Right lobe of liver (tissue), 6 donors: ENCODE results near the gene STC2. TPM values are rescaled to one million over a fixed set of nuclear protein-coding genes. Genes with fewer than 3 reads are reported as not detected.

Source experiments
- ATAC-seq, 4 donors: fragments of 200-7000 bp; cut with Tn5 transposase; one replicate each; pipeline ENCODE4 v1.9.1; 2020; ENCODE audit warnings: mild to moderate bottlenecking in 4 of 4, moderate library complexity in 4 of 4
- DNase-seq, 3 donors: peaks; one replicate each; pipeline ENCODE4 v3.0.0-alpha.2; 2020
- H3K27ac ChIP-seq, 3 donors: fragments of 200-600 bp; one replicate each; pipeline ENCODE4 v1.8.0; 2022
- H3K27me3 ChIP-seq, 2 donors: fragments of 200-600 bp; one replicate each; pipeline ENCODE4 v1.8.0; 2022
- H3K36me3 ChIP-seq, 4 donors: fragments of 200-600 bp; sonication (generic) in 1 of 4; one replicate each; pipeline versions ENCODE4 v1.5.1 to v1.8.0; 2017 to 2022; ENCODE audit warnings: control low read depth in 1 of 4
- H3K4me1 ChIP-seq, 4 donors: fragments of 200-600 bp; sonication (generic) in 1 of 4; one replicate each; pipeline versions ENCODE4 v1.5.1 to v1.8.0; 2017 to 2022; ENCODE audit warnings: control low read depth in 1 of 4
- H3K4me3 ChIP-seq, 3 donors: fragments of 200-600 bp; one replicate each; pipeline ENCODE4 v1.8.0; 2022
- H3K9me3 ChIP-seq, 4 donors: fragments of 200-600 bp; sonication (generic) in 1 of 4; one replicate each; pipeline versions ENCODE4 v1.5.1 to v1.8.0; 2017 to 2022; ENCODE audit warnings: control low read depth in 1 of 4
- CTCF ChIP-seq, 4 donors: fragments of 200-600 bp in 3 of 4; fragments of 450-650 bp in 1 of 4; IDR thresholded peaks; one replicate each; pipeline versions ENCODE4 v1.5.1 to v1.8.0; 2016 to 2022; ENCODE audit warnings: antibody characterized with exemption in 4 of 4, mild to moderate bottlenecking in 2 of 4
- POLR2A ChIP-seq: fragments of 450-650 bp; IDR thresholded peaks from one replicate; pipeline ENCODE4 v1.6.1; 2017; ENCODE audit warnings: antibody characterized with exemption, mild to moderate bottlenecking
- WGBS: methylation state at CpG from one replicate; pipeline ENCODE4 v1.1.6; 2018; ENCODE audit warnings: low coverage, low lambda C conversion rate; ENCODE audit not compliant: insufficient coverage; ENCODE audit errors: missing lambda C conversion rate; 5-methylcytosine and 5-hydroxymethylcytosine counted together
- intact Hi-C, 2 donors: fragments of 100-400 bp; cut with DNase I; formaldehyde crosslinking; loops; one replicate each; pipeline versions ENCODE4 v1.11.2 to v1.14.1; 2022
- total RNA-seq, 6 experiments: library from RNA; depleted of rRNA in 2 of 6; stranded (reverse); fragments of >200 nt in 2 of 6; fragmentation: NEBNext Ultra II Directional in 3 of 6; extraction: Animal tissue kit (Norgen Biotek cat#: 25700) in 3 of 6; gene quantifications; one replicate each; pipeline versions ENCODE4 v1.1.0 to v1.2.4, GENCODE V29; 2016 to 2023
- donor health status: DM: no; HTN: yes; CAD: no.
- donor health status: DM: no; HTN: no; CAD: no.
- donor health status: DM: no; HTN: no; CAD: no.
- donor health status: DM: no; HTN: yes; CAD: no.
- donor health status: DM: no; HTN: yes; CAD: no.

STC2 gene
- total RNA-seq, 6 experiments from 2014 or later: 0.20 to 18.8 (median 3.4) TPM; not detected in 2

DNA sequence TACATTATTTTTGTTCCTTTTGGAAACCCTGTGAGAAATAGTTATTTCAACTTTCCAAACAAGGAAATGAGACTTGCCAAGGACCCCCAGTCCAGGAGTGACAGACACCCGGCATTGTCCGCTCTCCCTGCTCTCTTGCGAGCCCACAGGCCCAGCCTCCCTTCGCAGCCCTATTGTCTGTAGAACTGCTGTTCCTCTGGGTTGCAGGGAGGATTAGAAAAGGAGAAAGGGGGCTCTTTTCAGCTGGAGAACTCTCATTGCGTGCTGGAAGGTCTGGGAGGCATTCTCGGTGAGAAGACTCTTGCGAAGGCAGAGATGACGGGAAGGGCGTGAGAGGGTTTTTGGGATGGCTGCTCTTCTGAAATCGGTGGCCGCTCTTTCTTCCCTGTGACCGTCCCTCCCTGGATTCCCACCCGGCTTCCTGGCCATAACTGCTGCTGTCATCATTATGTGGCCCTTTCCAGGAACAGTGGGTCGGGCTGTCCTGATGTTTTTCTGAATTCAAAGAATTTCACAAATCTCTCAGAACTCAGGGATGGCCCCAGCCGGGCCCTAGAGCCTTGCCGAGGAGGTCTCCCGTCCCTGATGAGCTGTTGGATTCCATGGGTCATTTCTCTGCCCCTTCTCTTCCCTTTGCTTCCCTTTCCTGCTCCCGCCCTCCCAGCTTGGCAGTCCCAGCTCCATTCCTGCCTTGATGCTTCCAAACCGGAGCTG is 29.8 kb downstream of the STC2 start:
- TF ChIP-seq CTCF (IDR thresholded peaks at IDR 0.05) (no peak), POLR2A (no peak)
- H3K36me3 ChIP-seq: no peaks in the 10 kb centered on the region
- ATAC-seq (no peak), DNase-seq (no peak)
- no peaks in the 10 kb centered on the region for H3K4me1 ChIP-seq
- H3K27me3 ChIP-seq: no peaks in the 10 kb centered on the region
- no peak overlapping the region for H3K27ac ChIP-seq
- no peak overlapping the region for H3K4me3 ChIP-seq
- intact Hi-C loops: loop anchor here (5.0 to 10.0 kb wide), 3 partner anchors 34 to 279 kb away; no protein-coding TSS in a partner anchor
- no peaks in the 10 kb centered on the region for H3K9me3 ChIP-seq
- 59% methylated on average over 15 of the region's 19 CpGs for WGBS

GRCh38 chr5:173297813-173298212 is 30.4 kb downstream of the STC2 start:
- H3K4me3 ChIP-seq: no peak overlapping the region
- no peaks in the 10 kb centered on the region for H3K27me3 ChIP-seq
- no peak overlapping the region for H3K27ac ChIP-seq
- intact Hi-C loops: loop anchor here (5.0 to 10.0 kb wide), 3 partner anchors 34 to 279 kb away; no protein-coding TSS in a partner anchor
- H3K36me3 ChIP-seq: no peaks in the 10 kb centered on the region
- 69% methylated on average over 4 of the region's 8 CpGs for WGBS
- DNase-seq (no peak), ATAC-seq (no peak)
- H3K9me3 ChIP-seq: no peaks in the 10 kb centered on the region
- TF ChIP-seq POLR2A: no peak
- no peak for TF ChIP-seq CTCF (IDR thresholded peaks at IDR 0.05)
- H3K4me1 ChIP-seq: no peaks in the 10 kb centered on the region

DNA sequence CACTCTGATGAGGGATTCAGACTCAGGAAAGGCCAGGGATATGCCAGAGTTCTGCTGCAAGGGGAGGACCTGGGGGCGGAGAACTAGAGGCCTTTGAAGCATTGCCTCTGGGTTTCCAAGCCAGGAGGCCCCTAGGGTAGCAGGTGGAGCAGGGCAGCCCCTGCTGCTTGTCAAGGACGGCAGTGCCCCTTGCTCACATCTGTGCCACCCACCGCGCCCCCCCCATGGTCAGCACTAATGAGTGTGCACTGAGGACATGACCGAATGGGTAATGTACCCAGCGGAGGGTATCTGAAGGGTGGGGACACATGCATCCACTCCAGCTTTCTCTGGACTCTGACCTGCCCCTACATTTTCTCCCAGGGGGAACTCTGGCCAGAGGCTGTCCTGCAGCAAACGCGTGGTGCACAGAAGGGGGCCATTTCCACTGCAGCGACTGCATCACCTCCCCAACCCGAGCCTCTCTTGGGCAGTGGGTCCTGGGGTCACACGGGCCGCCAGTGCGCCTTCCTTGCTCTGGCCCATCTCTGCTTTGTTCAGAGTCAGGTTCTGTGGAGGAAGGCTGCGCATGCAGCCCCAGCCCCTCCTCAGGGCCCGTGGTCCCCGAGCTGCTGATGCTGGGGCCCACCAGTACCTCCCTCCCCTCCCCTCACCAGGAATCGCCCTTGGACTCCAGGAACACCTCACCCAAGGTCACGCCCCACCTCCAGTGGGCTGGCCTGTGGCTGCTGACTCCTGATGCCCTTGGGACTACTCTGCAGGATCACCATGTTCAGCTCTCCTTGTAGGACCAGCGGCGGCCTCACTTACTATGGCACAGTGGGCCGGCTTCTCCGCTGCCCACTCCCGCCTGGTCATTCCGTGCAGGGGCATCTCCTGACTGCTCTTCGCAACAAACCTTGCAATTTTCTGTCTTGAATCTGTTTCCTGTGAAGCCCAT is 31.2 kb downstream of the STC2 start:
- Histone ChIP-seq H3K27ac (no peak overlapping the region), H3K9me3 (no peaks in the 10 kb centered on the region), H3K4me1 (no peaks in the 10 kb centered on the region), H3K27me3 (peaks cover 0 to 7% of the 10 kb centered on the region in 2 donors), H3K4me3 (no peak overlapping the region), H3K36me3 (no peaks in the 10 kb centered on the region)
- TF ChIP-seq CTCF (IDR thresholded peaks at IDR 0.05) (no peak), POLR2A (no peak)
- intact Hi-C loops: loop anchor here (5.0 to 10.0 kb wide), 3 partner anchors 35 to 280 kb away; no protein-coding TSS in a partner anchor
- ATAC-seq (no peak), DNase-seq (no peak)
- WGBS: 62% methylated on average over 10 of the region's 25 CpGs

DNA sequence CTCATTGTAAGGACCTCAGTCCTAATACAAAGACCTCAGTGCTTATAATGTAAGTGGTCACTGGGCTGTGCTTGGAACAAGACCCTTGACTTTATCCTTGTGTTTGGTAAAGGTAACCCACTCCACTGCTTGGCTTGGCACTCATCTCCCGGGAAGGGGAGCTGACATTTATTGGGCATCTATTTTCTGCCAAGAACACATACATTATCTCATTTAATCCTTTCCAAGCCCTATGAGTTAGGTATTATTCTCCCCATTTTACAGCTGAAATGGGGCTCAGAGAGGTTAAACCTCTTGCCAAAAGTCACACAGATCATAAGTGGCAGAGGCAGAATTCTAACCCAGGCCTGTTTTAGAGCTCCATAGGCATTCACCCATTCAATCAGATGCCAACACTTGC is 32.4 kb downstream of the STC2 start:
- H3K9me3 ChIP-seq: no peaks in the 10 kb centered on the region
- intact Hi-C loops: loop anchor here (5.0 to 10.0 kb wide), 3 partner anchors 37 to 282 kb away; no protein-coding TSS in a partner anchor
- H3K27ac ChIP-seq: no peak overlapping the region
- WGBS: 75% methylated on average over 1 of the region's 1 CpG
- ATAC-seq: no peak
- no peaks in the 10 kb centered on the region for H3K36me3 ChIP-seq
- H3K4me1 ChIP-seq: no peaks in the 10 kb centered on the region
- no peak overlapping the region for H3K4me3 ChIP-seq
- DNase-seq: no peak
- peaks cover 0 to 10% of the 10 kb centered on the region in 2 donors for H3K27me3 ChIP-seq
- TF ChIP-seq CTCF (IDR thresholded peaks at IDR 0.05): no peak
- TF ChIP-seq POLR2A: no peak
